ENCODE results near the gene AGTRAP.

AGTRAP gene

GRCh38 chr1:11736746-11737639 is 1.1 kb downstream of the AGTRAP start:
- peak; percentile 49 for DNase-seq

GRCh38 chr1:11738096-11738495 is 2.2 kb downstream of the AGTRAP start:
- no peak for DNase-seq

DNA sequence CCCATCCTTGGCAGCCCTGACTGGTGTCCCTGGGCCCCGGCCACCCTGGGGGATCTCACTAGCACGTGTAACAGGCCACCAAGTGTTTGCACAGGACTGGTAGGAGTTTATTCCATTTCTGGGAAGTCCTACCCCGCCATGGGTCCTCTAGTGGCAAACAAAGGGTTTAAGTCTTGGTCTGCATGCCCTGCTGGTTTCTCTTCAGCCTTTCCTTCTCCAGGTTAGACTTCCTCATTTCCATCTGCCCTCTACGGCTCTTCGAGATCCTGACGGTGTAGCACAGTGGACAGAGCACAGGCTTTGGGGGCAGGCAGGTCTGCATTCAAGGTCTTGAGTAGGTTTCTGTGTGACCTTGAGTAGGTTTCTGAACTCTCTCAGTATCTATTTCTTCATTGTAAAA is 2.8 kb downstream of the AGTRAP start:
- no peak for DNase-seq

DNA sequence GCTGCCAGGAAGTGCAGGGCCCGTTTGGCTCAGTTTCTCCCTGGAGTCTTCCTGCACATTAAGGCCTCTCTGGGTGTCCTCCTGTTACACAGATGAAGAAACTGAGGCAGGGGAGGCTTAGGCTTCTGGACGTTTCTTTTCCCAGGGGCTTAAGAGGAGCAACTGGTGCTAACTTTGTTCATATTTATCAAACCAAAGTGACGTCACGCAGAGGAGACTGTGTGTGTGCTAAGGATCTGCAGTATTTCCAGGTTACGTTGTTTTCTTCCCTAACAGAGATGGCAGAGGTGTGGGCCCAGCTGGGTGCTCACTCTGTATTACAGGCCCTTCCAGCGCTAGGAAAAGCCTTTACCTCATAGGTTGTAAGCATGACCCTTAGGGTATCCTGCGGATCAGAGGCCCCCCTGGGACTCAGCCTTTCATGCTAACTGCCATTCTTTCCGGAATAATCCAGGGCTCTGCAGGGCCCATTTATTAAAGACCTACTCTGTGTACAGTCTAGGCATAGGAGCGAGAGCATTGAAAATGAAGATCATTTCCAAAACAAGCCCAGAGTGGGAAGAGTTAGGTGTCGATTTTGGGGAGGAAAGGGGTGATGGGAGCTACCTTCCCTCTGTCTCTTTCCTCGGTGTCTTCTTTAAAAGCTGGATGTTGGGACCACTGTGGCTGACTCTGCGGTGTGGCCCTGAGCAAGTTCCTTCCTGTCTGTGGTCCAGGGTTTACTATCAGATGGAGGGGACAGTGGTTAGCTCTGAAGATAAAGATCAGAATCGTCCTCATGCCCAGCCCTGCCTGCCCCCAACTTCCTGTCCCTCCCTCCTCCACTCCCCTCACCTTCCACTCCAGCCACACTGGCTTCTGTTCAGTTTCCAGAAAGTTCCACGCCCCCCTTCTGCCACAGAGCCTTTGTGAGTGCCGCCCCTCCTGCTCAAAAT is 4.6 kb downstream of the AGTRAP start:
- DNase-seq = peak; percentile 78

GRCh38 chr1:11741482-11741881 is 5.5 kb downstream of the AGTRAP start:
- no peak for DNase-seq

DNA sequence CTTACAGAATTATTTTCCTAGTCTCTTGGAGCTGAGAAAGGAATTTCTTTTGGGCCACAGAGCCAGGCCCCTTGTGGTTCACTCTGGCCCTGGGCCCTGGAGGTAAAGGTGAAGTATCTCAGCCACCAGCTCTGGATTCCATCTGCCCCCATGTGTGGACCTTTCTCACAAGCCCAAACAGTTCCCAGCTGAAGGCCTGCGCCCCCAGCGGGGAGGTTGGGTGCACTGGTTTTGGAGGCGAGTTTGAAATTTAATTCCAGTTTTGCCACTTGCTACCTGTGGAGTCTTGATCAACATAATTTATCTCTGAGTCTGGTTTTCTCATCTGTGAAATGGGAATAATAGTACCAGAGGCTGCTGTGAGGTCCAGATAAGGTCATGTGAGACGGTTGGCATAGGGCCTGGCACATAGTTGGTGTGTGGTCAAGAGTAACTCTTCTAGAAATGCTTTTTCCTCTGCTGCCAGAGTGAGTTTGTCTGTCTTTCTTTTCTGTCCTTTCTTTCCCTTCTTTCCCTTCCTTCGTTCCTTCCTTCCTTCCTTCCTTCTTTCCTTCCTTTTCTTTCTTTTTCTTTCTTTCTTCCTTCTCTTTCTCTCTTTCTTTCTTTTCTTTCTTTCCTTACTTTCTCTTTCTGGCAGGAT is 6.1 kb downstream of the AGTRAP start:
- DNase-seq = no peak

GRCh38 chr1:11744287-11744686 is 8.4 kb downstream of the AGTRAP start:
- DNase-seq = no peak

- peak; percentile 36 for DNase-seq
Measured at GRCh38 chr1:11746092-11746491, 10.2 kb downstream of the AGTRAP start.

GRCh38 chr1:11746795-11747487 is 11.0 kb downstream of the AGTRAP start:
- no peak for DNase-seq

GRCh38 chr1:11748294-11749202 is 12.6 kb downstream of the AGTRAP start:
- DNase-seq = no peak

- DNase-seq = peak; percentile 78
Measured at GRCh38 chr1:11749203-11749689, 13.3 kb downstream of the AGTRAP start.

DNA sequence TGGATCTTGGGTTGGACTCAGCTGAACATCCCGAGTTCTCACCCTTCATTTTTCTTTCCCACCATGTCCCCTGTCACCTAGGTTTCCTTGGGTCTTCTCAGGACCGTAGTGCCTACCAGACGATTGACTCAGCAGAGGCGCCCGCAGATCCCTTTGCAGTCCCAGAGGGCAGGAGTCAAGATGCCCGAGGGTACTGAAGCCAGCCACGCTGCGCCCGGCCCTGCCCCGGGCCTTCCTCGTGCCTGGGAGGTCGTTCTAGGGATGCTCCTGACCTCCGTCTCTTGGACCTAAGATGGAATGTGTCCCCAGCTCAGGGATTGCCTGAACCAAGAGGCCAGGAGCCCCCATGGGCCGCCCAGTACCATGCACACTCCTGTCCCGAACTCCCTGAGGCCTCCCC is 14.1 kb downstream of the AGTRAP start:
- no peak for DNase-seq

- no peak for DNase-seq
Measured at GRCh38 chr1:11751087-11751486, 15.2 kb downstream of the AGTRAP start.

DNA sequence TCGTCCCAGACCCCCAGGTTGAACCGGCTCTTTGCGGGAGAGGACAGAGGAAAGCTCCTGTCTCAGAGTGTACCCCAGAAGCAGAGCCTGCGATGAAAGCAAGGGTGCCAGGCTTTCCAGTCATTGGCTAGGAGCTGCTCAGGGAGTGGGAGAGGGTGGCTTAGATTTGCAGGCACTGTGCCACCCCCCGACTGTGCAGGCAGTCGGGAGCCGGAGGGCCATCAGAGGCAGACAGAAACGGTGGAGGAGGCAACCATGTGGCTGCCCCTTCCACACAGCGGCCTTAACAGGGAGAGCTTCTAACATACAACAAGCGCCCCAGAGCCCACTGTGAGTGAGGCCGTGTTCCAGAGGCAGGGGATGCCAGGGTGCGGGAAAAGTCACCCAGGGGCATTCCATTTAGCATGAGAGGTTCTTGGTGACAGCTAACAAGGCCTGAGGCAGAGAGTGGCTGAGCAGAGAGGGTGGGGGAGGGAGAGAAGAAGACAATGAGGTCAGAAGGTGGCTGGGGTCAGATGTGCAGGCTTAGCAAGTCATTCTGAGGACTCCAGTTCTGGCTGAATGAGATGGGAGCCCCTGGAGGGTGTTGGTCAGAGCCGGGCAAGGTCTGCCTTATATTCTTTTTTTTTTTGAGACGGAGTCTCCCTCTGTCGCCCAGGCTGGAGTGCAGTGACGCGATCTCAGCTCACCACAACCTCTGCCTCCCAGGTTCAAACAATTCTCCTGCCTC is 16.6 kb downstream of the AGTRAP start:
- DNase-seq = no peak

DNA sequence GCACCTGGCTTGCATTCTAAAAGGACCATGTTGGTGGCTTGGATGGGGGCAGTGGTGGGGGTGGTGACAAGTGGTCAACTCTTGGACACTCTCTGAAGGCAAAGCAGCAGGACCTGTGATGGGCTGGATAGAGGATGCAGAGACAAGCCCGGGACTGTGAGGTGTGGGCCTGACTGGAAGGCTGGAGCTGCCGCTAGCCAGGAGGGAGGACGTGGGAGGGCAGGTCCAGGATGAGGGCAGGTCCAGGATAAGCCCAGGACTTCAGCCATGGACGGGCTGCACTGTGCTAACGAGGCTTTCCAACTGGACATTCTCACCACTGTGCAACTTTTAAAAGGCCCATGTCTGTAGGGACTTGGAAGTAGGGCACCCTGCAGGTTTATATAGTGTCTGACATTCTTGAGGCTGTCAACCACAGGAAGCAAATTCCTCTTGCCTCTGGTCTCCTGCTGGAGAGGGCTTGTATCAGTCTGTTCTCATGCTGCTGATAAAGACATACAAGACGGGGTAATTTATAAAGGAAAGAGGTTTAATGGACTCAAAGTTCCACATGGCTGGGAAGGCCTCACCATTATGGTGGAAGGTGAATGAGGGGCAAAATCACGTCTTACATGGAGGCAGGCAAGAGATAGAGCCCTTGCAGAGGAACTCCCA is 17.7 kb downstream of the AGTRAP start:
- DNase-seq = no peak

GRCh38 chr1:11757047-11757446 is 21.1 kb downstream of the AGTRAP start:
- no peak for DNase-seq

GRCh38 chr1:11759791-11760190 is 23.9 kb downstream of the AGTRAP start:
- DNase-seq = no peak

DNA sequence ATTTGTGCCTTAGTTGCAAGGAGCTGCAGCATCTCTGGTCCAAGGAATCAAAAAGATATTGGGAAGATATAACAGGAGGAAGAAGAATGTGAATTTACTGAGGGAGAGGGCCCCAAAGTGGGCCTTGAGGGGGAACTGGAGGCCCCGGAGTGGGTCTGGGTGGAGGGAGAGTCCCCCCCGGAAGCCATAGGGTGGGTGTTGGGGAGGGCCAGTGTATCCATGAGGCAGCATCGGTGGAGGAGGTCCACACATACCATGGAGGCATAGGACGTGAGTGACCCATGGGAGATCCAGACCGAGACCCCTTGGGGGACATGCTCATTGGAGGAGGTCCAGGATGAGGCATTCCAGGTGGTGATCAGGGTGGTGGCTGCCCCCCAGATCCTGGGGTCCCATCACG is 25.3 kb downstream of the AGTRAP start:
- DNase-seq = no peak

GRCh38 chr1:11761988-11762406 is 26.1 kb downstream of the AGTRAP start, which contains the start of gene C1orf167:
Gene C1orf167, plus strand, starts transcription at chr1:11762193. Its CDS starts 2,208 bp downstream, at chr1:11764401.
- DNase-seq = no peak

DNA sequence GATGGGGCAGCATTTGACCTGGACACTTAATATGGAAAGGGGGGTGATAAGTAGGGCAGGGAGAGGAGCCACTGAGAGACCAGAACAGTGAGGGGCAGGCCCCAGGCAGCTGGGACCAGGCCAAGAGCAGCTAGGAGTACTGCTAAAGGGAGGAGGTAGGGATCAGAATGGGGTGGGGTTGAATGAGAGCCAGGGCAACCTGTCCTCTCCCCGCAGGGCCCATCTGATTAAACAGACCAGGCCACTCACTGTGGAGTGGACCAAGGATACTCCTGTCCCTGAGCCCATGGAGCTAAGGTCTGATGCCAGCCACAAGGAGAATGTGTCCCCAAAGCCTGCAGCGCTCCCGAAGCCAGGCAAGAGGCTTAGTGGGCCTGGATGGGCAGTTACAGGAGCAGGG is 28.2 kb downstream of the AGTRAP start:
- no peak for DNase-seq
